Choroid plexus epithelial cell (primary cell): Measurements from ENCODE around the gene MARCHF9.
A peak's percentile ranks its signal among the peaks of the same experiment; 100 is the strongest.

Experiments used
- DNase-seq: peaks from one replicate; pipeline ENCODE4 v3.0.0-alpha.2; 2010; ENCODE audit warnings: low read depth
- H3K4me3 ChIP-seq: 2 replicates; pipeline ENCODE4 v1.5.1; 2011; ENCODE audit warnings: low read depth, mild to moderate bottlenecking, control low read depth, low read length, moderate library complexity
- TF ChIP-seq, protein P1 (sequence below): conservative IDR thresholded peaks from 2 replicates; pipeline ENCODE4 v1.5.1; 2011; ENCODE audit warnings: low read depth, mild to moderate bottlenecking, control low read depth, inconsistent platforms, low read length, moderate library complexity

The MARCHF9 gene

DNA sequence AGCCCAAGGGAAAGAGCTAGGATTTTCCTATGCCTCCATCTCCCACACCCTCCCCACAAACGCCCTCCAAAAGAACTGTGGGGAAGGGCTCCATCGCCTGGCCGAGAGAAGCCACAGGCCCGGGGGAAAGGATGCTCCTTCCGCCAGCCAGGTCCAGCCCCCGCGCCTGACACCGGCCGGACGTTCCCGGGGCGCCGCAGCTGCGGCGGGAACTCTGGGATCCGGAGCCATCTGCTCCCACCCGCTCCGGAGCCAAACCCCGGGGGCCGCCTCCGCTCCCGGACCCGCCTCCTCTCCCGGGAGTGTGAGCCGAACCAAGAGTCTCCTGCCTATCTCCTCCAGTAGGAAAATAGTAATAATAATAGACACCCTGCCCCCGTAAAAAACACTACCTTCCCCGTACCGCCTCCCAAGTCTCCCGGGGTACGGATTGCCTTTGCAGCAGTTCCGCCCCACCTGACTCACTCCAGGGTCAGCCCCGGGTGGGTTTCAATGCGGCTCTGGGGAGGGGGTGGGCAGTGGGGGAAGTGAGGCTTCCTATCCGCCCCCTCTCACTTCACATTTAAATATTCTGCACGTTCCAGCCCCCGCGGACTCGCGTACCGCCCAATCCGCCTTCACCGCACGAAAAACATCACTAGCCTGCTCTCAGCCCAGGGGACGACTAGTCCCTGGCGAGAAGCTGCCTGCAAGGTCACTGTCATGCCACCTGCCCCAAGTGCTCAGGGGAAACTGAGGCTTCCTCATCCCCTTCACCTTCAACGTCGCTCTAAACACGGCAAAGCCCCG, 18.8 kb upstream of the MARCHF9 start:
- TF ChIP-seq, protein P1, sequence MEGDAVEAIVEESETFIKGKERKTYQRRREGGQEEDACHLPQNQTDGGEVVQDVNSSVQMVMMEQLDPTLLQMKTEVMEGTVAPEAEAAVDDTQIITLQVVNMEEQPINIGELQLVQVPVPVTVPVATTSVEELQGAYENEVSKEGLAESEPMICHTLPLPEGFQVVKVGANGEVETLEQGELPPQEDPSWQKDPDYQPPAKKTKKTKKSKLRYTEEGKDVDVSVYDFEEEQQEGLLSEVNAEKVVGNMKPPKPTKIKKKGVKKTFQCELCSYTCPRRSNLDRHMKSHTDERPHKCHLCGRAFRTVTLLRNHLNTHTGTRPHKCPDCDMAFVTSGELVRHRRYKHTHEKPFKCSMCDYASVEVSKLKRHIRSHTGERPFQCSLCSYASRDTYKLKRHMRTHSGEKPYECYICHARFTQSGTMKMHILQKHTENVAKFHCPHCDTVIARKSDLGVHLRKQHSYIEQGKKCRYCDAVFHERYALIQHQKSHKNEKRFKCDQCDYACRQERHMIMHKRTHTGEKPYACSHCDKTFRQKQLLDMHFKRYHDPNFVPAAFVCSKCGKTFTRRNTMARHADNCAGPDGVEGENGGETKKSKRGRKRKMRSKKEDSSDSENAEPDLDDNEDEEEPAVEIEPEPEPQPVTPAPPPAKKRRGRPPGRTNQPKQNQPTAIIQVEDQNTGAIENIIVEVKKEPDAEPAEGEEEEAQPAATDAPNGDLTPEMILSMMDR: peak; percentile 59
- peak overlapping the region; percentile 39 for H3K4me3 ChIP-seq
- DNase-seq: peak; percentile 45

DNA sequence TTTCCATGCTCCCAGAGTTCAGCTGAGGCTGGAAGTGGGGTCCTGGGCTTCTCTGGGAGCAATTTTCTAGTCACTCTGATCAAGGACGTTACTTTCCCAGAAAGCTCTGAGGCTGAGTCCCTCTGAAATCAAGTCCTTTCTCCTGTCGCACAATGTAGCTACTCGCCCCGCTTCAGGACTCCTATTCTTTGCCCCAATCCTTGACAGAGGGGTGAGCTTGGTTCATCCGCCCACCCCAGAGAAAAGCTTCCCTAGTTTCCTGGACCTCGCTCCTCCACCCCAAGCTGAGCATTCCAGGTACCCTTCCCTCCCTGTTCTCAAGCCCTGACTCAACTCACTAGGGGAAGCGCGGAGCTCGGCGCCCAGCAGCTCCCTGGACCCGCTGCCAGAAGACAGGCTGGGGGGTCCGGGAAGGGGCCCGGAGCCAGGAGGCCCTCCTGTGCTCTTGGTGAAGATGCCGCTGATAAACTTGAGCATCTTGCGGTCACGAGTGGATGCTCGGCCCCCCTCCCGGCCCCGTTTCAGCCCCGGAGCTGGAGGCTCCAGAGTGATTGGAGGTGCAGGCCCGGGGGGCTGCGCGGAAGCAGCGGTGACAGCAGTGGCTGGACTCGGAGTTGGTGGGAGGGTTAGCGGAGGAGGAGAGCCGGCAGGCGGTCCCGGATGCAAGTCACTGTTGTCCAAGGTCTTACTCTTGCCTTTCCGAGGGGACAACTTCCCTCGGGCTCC, 18.0 kb upstream of the MARCHF9 start:
- no peak overlapping the region for H3K4me3 ChIP-seq
- TF ChIP-seq, protein P1: no peak
- DNase-seq: no peak

DNA sequence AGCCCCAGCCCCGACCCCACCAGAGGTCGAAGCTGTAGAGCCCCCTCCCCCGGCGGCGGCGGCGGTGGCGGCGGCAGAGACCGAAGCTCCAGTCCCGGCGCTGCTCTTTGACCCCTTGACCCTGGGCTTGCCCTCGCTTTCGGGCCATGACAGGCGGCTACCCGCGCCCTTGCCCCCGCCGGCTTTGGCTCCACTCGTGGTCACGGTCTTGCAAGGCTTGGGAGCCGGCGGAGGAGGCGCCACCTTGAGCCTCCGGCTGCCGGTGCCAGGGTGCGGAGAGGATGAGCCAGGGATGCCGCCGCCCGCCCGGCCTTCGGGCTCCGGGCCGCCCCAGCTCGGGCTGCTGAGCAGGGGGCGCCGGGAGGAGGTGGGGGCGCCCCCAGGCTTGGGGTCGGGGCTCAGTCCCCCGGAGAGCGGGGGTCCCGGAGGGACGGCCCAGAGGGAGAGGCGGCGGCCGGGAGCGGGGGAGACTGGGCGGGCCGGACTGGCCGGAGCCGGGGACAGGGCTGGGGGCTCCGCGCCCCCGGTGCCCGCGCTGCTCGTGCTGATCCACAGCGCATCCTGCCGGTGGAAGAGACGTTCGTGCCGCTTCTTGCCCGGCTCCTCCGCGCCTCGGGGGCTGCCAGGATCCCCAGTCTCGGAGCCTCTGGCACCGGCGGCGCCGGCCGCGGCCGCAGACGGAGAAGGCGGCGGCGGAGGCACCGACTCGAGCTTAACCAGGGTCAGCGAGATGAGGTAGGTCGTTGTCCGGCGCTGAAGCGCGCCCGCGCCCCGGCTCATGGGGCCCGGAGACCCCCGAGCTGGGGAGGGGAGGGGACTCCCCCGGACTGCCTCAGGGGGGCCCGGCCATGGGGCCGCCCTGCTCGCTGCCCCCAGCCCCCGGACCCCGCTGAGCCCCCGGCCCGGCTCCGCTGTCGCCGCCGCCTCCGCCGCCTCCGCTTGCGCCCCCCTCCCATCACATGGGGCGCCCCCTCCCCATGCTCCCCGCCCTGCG, 17.1 kb upstream of the MARCHF9 start:
- H3K4me3 ChIP-seq: peak overlapping the region; percentile 11
- no peak for DNase-seq
- TF ChIP-seq, protein P1: peak; percentile 44

DNA sequence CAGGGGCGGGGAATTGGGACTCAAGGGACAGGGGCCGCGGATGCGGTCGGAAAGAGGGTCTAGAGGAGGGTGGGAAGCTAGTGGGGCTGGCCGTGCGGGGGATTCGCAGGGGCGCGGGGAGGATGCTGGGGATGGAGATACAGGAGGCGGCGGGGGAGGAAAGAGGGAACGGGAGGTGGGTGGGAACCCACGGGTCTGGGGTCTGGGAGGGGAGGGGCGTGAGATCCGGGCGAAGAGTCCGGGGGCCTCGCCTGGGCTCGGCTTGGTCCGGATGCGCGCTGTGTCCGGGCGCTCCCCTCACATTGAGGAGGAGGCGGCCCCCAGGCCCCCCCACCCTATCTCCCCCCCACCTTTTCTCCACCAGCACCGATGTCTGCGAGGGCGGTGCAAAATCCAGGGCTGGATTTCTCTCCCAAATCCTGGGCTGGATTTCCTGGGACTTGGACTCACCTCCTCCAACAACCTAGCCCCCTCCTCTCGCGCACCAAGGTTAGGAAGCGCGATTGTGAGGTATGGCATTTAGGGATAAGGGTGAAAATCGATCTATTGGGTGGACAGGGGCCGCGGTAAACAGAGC, 16.2 kb upstream of the MARCHF9 start, which contains the start of gene AGAP2:
Gene AGAP2 (minus strand): TSS at position 82 of the 577 bp plus-strand sequence. CDS start 496 bp downstream, outside the sequence.
- DNase-seq: no peak
- TF ChIP-seq, protein P1: no peak
- H3K4me3 ChIP-seq: peak within 1 kb of the TSS; percentile 11

DNA sequence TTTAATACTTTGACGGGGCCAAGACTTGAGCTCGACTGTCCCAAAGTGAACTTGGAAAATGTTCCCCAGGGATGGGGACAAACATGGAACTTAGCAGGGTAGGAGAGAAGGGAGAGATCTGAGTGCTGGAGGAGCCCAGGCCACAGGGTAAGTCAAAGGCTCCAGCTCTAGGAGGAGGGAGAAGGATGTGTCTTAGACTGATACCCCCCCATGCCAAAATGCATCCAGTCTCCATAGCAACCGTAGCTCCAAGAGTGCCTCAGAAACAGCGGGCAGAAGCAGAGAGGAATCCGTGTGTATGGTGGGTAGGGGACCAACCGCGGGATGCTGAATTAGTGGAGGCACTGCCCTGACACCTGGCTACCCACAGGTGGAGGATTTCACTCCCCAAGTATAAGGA, 15.5 kb upstream of the MARCHF9 start:
- no peak for DNase-seq
- no peak overlapping the region for H3K4me3 ChIP-seq
- TF ChIP-seq, protein P1: no peak

DNA sequence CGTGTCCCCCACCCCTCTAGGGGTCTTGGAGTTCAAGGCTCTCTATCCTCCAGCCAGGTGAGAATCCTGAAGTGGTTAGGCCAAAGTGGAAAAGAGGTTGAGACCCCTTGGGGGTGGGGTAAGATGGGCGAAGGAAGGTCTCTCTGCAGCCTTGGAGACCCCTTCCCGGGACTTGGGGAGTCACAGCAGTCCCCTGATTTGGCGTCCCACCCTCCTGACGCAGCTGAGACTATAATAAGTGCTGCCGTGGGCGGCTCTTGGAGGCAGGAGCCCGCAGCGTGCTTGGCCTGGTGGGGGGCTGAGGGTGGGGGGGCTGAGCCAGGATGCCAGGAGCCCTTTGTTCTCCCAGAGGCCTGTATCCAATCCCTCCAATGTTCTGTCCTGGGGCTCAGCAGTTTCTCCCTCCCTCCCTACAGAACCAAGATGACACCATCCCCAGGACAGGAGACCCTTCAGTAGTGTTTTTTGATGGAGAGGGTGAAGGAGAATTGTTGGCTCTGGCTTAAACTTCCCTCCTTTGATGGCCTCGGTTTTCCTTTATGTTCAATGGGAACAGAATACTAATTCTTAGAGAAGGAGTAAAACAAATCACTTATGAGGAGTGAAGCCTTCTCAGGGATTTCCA, 14.9 kb upstream of the MARCHF9 start:
- DNase-seq: no peak
- TF ChIP-seq, protein P1: no peak
- no peak overlapping the region for H3K4me3 ChIP-seq
